ENCODE data around the gene SSRP1.
"Not testable (repeated sequence)": the region's sequence is repeated elsewhere in the genome, so short reads cannot be mapped to it uniquely, and the experiment has no call there.

SSRP1 gene

GRCh38 chr11:57300785-57301184, 34.9 kb downstream of the SSRP1 start:
- H3K27me3 ChIP-seq (replicated peaks; ENCODE audit: insufficient read depth, low read length): no peaks in the 10 kb centered on the region
- TF ChIP-seq EZH2phosphoT487 (IDR thresholded peaks at IDR 0.05; ENCODE audit: low read length): no peak
- no peak for TF ChIP-seq EZH2 (optimal IDR thresholded peaks at IDR 0.05; ENCODE audit: low read depth, low read length)
- no peak for TF ChIP-seq CTCF (IDR thresholded peaks at IDR 0.05; ENCODE audit: low read length)

GRCh38 chr11:57299150-57299737, 36.4 kb downstream of the SSRP1 start:
- H3K36me3 ChIP-seq (replicated peaks; ENCODE audit: insufficient read depth, low read length): no peaks in the 10 kb centered on the region
- no peaks in the 10 kb centered on the region for H3K4me1 ChIP-seq (ENCODE audit: low read length)
- H3K27me3 ChIP-seq (replicated peaks; ENCODE audit: insufficient read depth, low read length): no peaks in the 10 kb centered on the region
- H3K9ac ChIP-seq (ENCODE audit: low read length): no peak overlapping the region
- no peaks in the 10 kb centered on the region for H4K20me1 ChIP-seq (ENCODE audit: insufficient read depth, low read length)
- H3F3A ChIP-seq (ENCODE audit: insufficient read depth, low read length): no peaks in the 10 kb centered on the region
- no peak overlapping the region for H3K4me2 ChIP-seq (ENCODE audit: low read depth, low read length)
- H3K27ac ChIP-seq (ENCODE audit: low read length): no peak overlapping the region
- no peaks in the 10 kb centered on the region for H3K9me3 ChIP-seq (replicated peaks; ENCODE audit: insufficient read depth, low read length)
- no peak overlapping the region for H2AFZ ChIP-seq (ENCODE audit: low read length)
- no peaks in the 10 kb centered on the region for H3K9me2 ChIP-seq (replicated peaks; ENCODE audit: insufficient read depth, low read length)
- no peak overlapping the region for H3K4me3 ChIP-seq (ENCODE audit: low read length)
- DNase-seq: no peak
- no peak for TF ChIP-seq CTCF (IDR thresholded peaks at IDR 0.05; ENCODE audit: low read length)
- no peaks in the 10 kb centered on the region for H3K79me2 ChIP-seq (ENCODE audit: low read length)

More at GRCh38 chr11:57300785-57301184, 34.9 kb downstream of the SSRP1 start:
- Histone ChIP-seq H3K79me2 (ENCODE audit: low read length) (no peaks in the 10 kb centered on the region), H4K20me1 (ENCODE audit: insufficient read depth, low read length) (no peaks in the 10 kb centered on the region), H3K9ac (ENCODE audit: low read length) (no peak overlapping the region), H3K4me3 (ENCODE audit: low read length) (no peak overlapping the region), H3K27ac (ENCODE audit: low read length) (no peak overlapping the region), H3K4me2 (ENCODE audit: low read depth, low read length) (no peak overlapping the region), H3K9me2 (replicated peaks; ENCODE audit: insufficient read depth, low read length) (no peaks in the 10 kb centered on the region), H3K36me3 (replicated peaks; ENCODE audit: insufficient read depth, low read length) (no peaks in the 10 kb centered on the region), H3K9me3 (replicated peaks; ENCODE audit: insufficient read depth, low read length) (no peaks in the 10 kb centered on the region), H3F3A (ENCODE audit: insufficient read depth, low read length) (no peaks in the 10 kb centered on the region), H2AFZ (ENCODE audit: low read length) (no peak overlapping the region), H3K4me1 (ENCODE audit: low read length) (no peaks in the 10 kb centered on the region)
- no peak for DNase-seq

GRCh38 chr11:57297221-57297620, 38.5 kb downstream of the SSRP1 start:
- no peak overlapping the region for H3K4me3 ChIP-seq (ENCODE audit: low read length)
- no peaks in the 10 kb centered on the region for H3K27me3 ChIP-seq (replicated peaks; ENCODE audit: insufficient read depth, low read length)
- no peaks in the 10 kb centered on the region for H3F3A ChIP-seq (ENCODE audit: insufficient read depth, low read length)
- TF ChIP-seq EZH2phosphoT487 (IDR thresholded peaks at IDR 0.05; ENCODE audit: low read length): no peak
- no peak for TF ChIP-seq CTCF (IDR thresholded peaks at IDR 0.05; ENCODE audit: low read length)
- no peak for TF ChIP-seq EZH2 (optimal IDR thresholded peaks at IDR 0.05; ENCODE audit: low read depth, low read length)
- H3K4me1 ChIP-seq (ENCODE audit: low read length): no peaks in the 10 kb centered on the region
- H2AFZ ChIP-seq (ENCODE audit: low read length): no peak overlapping the region
- no peak overlapping the region for H3K9ac ChIP-seq (ENCODE audit: low read length)
- no peaks in the 10 kb centered on the region for H4K20me1 ChIP-seq (ENCODE audit: insufficient read depth, low read length)
- DNase-seq: no peak
- no peaks in the 10 kb centered on the region for H3K9me3 ChIP-seq (replicated peaks; ENCODE audit: insufficient read depth, low read length)
- no peaks in the 10 kb centered on the region for H3K9me2 ChIP-seq (replicated peaks; ENCODE audit: insufficient read depth, low read length)
- no peaks in the 10 kb centered on the region for H3K36me3 ChIP-seq (replicated peaks; ENCODE audit: insufficient read depth, low read length)
- H3K27ac ChIP-seq (ENCODE audit: low read length): no peak overlapping the region
- H3K79me2 ChIP-seq (ENCODE audit: low read length): no peaks in the 10 kb centered on the region
- H3K4me2 ChIP-seq (ENCODE audit: low read depth, low read length): no peak overlapping the region

- H3K27ac ChIP-seq (ENCODE audit: low read length); H2AFZ ChIP-seq (ENCODE audit: low read length); H3K9ac ChIP-seq (ENCODE audit: low read length); H3K27me3 ChIP-seq (replicated peaks; ENCODE audit: insufficient read depth, low read length); DNase-seq; H3K79me2 ChIP-seq (ENCODE audit: low read length); H3K4me2 ChIP-seq (ENCODE audit: low read depth, low read length); H4K20me1 ChIP-seq (ENCODE audit: insufficient read depth, low read length); H3K4me3 ChIP-seq (ENCODE audit: low read length); H3K9me3 ChIP-seq (replicated peaks; ENCODE audit: insufficient read depth, low read length); H3K9me2 ChIP-seq (replicated peaks; ENCODE audit: insufficient read depth, low read length); H3K36me3 ChIP-seq (replicated peaks; ENCODE audit: insufficient read depth, low read length); H3K4me1 ChIP-seq (ENCODE audit: low read length); H3F3A ChIP-seq (ENCODE audit: insufficient read depth, low read length): not testable (repeated sequence)
Measured at GRCh38 chr11:57296205-57296604, 39.5 kb downstream of the SSRP1 start.

Data from MM.1S (cell line).